ENCODE data around the gene C10orf53.

C10orf53 gene

GRCh38 chr10:49726593-49726992 is 47.1 kb downstream of the C10orf53 start:
- no peak for TF ChIP-seq CTCF (IDR thresholded peaks at IDR 0.05; ENCODE audit: insufficient read depth, missing control alignments)
- FAIRE-seq (no peak), DNase-seq (ENCODE audit: insufficient read length, low spot score) (no peak)

GRCh38 chr10:49733866-49734265 is 54.4 kb downstream of the C10orf53 start:
- DNase-seq (ENCODE audit: insufficient read length, low spot score) (no peak), FAIRE-seq (no peak)
- TF ChIP-seq CTCF (IDR thresholded peaks at IDR 0.05; ENCODE audit: insufficient read depth, missing control alignments), result no peak

DNA sequence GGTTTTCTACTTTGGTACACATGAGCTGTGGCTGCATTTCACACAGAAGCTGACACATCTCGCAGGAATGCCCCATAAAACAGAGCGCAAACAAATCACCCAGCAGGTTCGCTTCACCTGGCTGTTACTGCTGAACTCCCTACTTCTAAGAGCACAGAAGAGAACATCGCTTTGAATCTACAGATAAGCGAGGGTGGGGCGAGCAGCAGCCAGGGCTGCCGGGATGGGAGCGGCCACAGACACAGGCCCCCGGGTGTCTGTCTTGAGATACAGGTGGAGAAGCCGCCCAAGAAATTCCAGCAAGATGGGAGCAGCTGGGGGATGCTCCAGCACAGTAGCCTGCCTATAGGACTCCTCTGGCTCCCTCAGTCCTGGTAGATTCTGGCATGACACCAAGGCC is 55.2 kb downstream of the C10orf53 start:
- FAIRE-seq (no peak), DNase-seq (ENCODE audit: insufficient read length, low spot score) (peak; percentile 1)
- no peak for TF ChIP-seq CTCF (IDR thresholded peaks at IDR 0.05; ENCODE audit: insufficient read depth, missing control alignments)

- FAIRE-seq (no peak), DNase-seq (ENCODE audit: insufficient read length, low spot score) (peak; percentile 3)
- TF ChIP-seq CTCF (IDR thresholded peaks at IDR 0.05; ENCODE audit: insufficient read depth, missing control alignments), result no peak
Measured at GRCh38 chr10:49735161-49735560, 55.7 kb downstream of the C10orf53 start.

GRCh38 chr10:49735848-49736563 is 56.6 kb downstream of the C10orf53 start:
- no peak for TF ChIP-seq CTCF (IDR thresholded peaks at IDR 0.05; ENCODE audit: insufficient read depth, missing control alignments)
- no peak for FAIRE-seq
- DNase-seq (ENCODE audit: insufficient read length, low spot score), result peak; percentile 6

GRCh38 chr10:49736564-49737113 is 57.2 kb downstream of the C10orf53 start:
- TF ChIP-seq CTCF (IDR thresholded peaks at IDR 0.05; ENCODE audit: insufficient read depth, missing control alignments), result no peak
- FAIRE-seq (no peak), DNase-seq (ENCODE audit: insufficient read length, low spot score) (peak; percentile 7)

- no peak for TF ChIP-seq CTCF (IDR thresholded peaks at IDR 0.05; ENCODE audit: insufficient read depth, missing control alignments)
- FAIRE-seq (no peak), DNase-seq (ENCODE audit: insufficient read length, low spot score) (peak; percentile 10)
Measured at GRCh38 chr10:49737474-49738201, 58.2 kb downstream of the C10orf53 start.

All from D721Med (cell line).